Measurements from ENCODE around the gene CDH15.

DNA sequence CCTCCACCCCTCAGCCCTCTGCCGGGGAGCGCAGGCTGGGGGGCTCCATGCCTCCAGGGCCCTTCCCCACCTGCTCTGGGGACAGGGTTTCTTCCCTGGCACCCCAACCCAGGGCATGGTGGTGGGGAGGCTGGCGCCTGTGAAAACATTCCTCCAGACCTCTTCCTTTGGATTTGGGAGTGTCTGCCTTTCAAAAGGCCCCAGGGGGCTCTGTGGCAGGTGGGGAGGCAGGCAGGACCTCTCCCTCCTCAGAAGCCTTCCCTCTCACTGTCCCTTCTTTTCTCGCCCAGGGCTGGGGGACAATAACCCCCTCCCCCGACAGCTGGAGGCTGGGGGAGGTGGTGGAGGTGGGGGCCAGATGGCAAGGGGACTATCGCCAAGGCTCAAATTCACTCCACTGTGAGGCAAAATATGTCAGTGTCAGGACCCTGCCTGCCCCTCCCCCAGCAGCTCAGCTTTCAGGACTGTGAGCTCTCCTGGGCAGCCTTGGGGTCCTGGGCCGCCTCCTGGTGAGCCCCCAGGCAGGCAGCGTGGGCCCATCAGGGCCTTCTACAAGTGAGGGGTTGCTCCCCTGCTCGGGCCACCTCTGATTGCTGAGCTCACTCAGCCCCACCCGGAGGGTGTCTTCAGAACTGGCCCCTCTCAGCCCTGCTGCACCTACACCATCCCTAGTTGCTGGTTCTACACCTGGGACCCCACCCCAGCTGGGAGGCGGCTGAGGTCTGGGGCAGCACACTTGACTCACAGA is 1.8 kb downstream of the CDH15 start:
- TF ChIP-seq, protein P1, sequence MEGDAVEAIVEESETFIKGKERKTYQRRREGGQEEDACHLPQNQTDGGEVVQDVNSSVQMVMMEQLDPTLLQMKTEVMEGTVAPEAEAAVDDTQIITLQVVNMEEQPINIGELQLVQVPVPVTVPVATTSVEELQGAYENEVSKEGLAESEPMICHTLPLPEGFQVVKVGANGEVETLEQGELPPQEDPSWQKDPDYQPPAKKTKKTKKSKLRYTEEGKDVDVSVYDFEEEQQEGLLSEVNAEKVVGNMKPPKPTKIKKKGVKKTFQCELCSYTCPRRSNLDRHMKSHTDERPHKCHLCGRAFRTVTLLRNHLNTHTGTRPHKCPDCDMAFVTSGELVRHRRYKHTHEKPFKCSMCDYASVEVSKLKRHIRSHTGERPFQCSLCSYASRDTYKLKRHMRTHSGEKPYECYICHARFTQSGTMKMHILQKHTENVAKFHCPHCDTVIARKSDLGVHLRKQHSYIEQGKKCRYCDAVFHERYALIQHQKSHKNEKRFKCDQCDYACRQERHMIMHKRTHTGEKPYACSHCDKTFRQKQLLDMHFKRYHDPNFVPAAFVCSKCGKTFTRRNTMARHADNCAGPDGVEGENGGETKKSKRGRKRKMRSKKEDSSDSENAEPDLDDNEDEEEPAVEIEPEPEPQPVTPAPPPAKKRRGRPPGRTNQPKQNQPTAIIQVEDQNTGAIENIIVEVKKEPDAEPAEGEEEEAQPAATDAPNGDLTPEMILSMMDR (IDR thresholded peaks at IDR 0.05; ENCODE audit: borderline replicate concordance, extremely low read depth, low read length, poor library complexity, severe bottlenecking) = no peak
- no peak for TF ChIP-seq EZH2 (IDR thresholded peaks at IDR 0.05; ENCODE audit: borderline replicate concordance, low read depth, low read length, severe bottlenecking)
